Measurements from ENCODE around the gene PCBP1.
"Not testable (repeated sequence)": the region's sequence is repeated elsewhere in the genome, so short reads cannot be mapped to it uniquely, and the experiment has no call there.

PCBP1 gene

GRCh38 chr2:70101174-70101573 lies 13.9 kb downstream of the PCBP1 start:
- no peak for DNase-seq

- not testable (repeated sequence) for DNase-seq
These were observed 14.4 kb downstream of the PCBP1 start for GRCh38 chr2:70101686-70102085.

- not testable (repeated sequence) for DNase-seq
These were observed 15.1 kb downstream of the PCBP1 start for GRCh38 chr2:70102323-70102905.

- peak; percentile 44 for DNase-seq
These were observed 16.3 kb downstream of the PCBP1 start for GRCh38 chr2:70103531-70104061.

GRCh38 chr2:70104231-70105111 lies 17.2 kb downstream of the PCBP1 start:
- peak; percentile 59 for DNase-seq

GRCh38 chr2:70106138-70106537 lies 18.9 kb downstream of the PCBP1 start:
- DNase-seq = not testable (repeated sequence)

- DNase-seq = not testable (repeated sequence)
These were observed 23.1 kb downstream of the PCBP1 start for GRCh38 chr2:70110397-70110796.

GRCh38 chr2:70111752-70112591 lies 24.7 kb downstream of the PCBP1 start:
- DNase-seq = no peak

GRCh38 chr2:70113359-70114070 lies 26.2 kb downstream of the PCBP1 start:
- DNase-seq = no peak

- DNase-seq = no peak
These were observed 28.6 kb downstream of the PCBP1 start for GRCh38 chr2:70115646-70116442.

GRCh38 chr2:70116936-70117552 lies 29.8 kb downstream of the PCBP1 start:
- no peak for DNase-seq

- no peak for DNase-seq
These were observed 31.6 kb downstream of the PCBP1 start for GRCh38 chr2:70118798-70119454.

GRCh38 chr2:70121627-70122372 lies 34.5 kb downstream of the PCBP1 start:
- DNase-seq = no peak

GRCh38 chr2:70122470-70122869 lies 35.2 kb downstream of the PCBP1 start:
- no peak for DNase-seq

GRCh38 chr2:70123051-70123828 lies 36.0 kb downstream of the PCBP1 start:
- no peak for DNase-seq

- DNase-seq = no peak
These were observed 36.5 kb downstream of the PCBP1 start for GRCh38 chr2:70123829-70124116.

- DNase-seq = peak; percentile 73
These were observed 37.8 kb downstream of the PCBP1 start for GRCh38 chr2:70124983-70125480.

- no peak for DNase-seq
These were observed 38.2 kb downstream of the PCBP1 start for GRCh38 chr2:70125498-70125898.

GRCh38 chr2:70126413-70126812 lies 39.1 kb downstream of the PCBP1 start:
- DNase-seq = no peak

Measured in CD4-positive, alpha-beta T cell treated with Interleukin-12 subunit alpha and Interleukin-12 subunit beta, for 1 hour (primary cell).